Upper lobe of left lung (tissue), 4 donors: ENCODE results near the gene NHSL1.

Source experiments
- POLR2A ChIP-seq, 4 donors: fragments of 450-650 bp; IDR thresholded peaks; one replicate each; pipeline ENCODE4 v1.5.1; 2016 to 2017; ENCODE audit warnings: antibody characterized with exemption in 4 of 4, mild to moderate bottlenecking in 2 of 4
- POLR2AphosphoS5 ChIP-seq, 2 donors: sonication (generic); formaldehyde crosslinking; IDR thresholded peaks; one replicate each; pipeline ENCODE4 v1.5.1; 2017; ENCODE audit warnings: antibody characterized with exemption in 2 of 2
- TF ChIP-seq, protein P1 (sequence below), 6 experiments: fragments of 450-650 bp in 4 of 6; fragments of 200-600 bp in 2 of 6; sonication (generic) in 2 of 6; IDR thresholded peaks; one replicate each; pipeline ENCODE4 v1.5.1; 2016 to 2019; ENCODE audit warnings: antibody characterized with exemption in 6 of 6

DNA sequence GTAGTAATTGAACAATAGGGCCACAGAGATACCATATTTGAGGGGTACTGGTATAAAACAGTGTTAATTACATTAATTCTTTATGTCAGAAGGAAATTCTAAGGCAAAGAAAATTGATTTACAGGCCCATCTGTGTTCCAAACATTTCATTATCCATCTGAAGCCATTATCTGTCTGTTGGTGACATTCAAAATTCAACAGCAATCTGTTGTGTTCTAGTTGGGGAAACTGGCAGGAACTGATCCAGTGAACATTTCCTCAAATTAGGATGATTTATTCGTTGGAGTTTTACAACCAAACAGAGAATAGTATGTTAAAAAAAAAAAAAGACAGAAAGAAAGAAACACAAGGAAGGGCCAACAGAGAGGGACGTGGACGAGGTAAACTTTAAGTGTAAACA lies 65.2 kb downstream of the NHSL1 start:
- no peak for TF ChIP-seq POLR2A (IDR thresholded peaks at IDR 0.05)
- TF ChIP-seq, protein P1, sequence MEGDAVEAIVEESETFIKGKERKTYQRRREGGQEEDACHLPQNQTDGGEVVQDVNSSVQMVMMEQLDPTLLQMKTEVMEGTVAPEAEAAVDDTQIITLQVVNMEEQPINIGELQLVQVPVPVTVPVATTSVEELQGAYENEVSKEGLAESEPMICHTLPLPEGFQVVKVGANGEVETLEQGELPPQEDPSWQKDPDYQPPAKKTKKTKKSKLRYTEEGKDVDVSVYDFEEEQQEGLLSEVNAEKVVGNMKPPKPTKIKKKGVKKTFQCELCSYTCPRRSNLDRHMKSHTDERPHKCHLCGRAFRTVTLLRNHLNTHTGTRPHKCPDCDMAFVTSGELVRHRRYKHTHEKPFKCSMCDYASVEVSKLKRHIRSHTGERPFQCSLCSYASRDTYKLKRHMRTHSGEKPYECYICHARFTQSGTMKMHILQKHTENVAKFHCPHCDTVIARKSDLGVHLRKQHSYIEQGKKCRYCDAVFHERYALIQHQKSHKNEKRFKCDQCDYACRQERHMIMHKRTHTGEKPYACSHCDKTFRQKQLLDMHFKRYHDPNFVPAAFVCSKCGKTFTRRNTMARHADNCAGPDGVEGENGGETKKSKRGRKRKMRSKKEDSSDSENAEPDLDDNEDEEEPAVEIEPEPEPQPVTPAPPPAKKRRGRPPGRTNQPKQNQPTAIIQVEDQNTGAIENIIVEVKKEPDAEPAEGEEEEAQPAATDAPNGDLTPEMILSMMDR (IDR thresholded peaks at IDR 0.05), result no peak
- TF ChIP-seq POLR2AphosphoS5 (IDR thresholded peaks at IDR 0.05), result no peak
